SJCRH30 (cell line): ENCODE measurements around the gene SMYD5. TPM values are rescaled to one million over a fixed set of nuclear protein-coding genes. Genes with fewer than 3 reads are reported as not detected.
A peak's percentile ranks its signal among the peaks of the same experiment; 100 is the strongest.
"Not testable (repeated sequence)": the region's sequence is repeated elsewhere in the genome, so short reads cannot be mapped to it uniquely, and the experiment has no call there.

Experiments used
- DNase-seq, 2 experiments: peaks; one replicate each; pipeline ENCODE4 v3.0.0-alpha.2; 2015 to 2020
- H3K27ac ChIP-seq: fragments of 250-450 bp; sonication (Bioruptor Pico); 2 replicates; pipeline ENCODE4 v1.5.1; 2020; ENCODE audit warnings: mild to moderate bottlenecking, moderate library complexity
- H3K27me3 ChIP-seq: fragments of 250-450 bp; sonication (Bioruptor Pico); 2 replicates; pipeline ENCODE4 v1.5.1; 2020; ENCODE audit warnings: mild to moderate bottlenecking, moderate library complexity
- H3K36me3 ChIP-seq: fragments of 250-450 bp; sonication (Bioruptor Pico); 2 replicates; pipeline ENCODE4 v1.5.1; 2020; ENCODE audit warnings: mild to moderate bottlenecking, moderate library complexity
- H3K4me1 ChIP-seq: fragments of 250-450 bp; sonication (Bioruptor Pico); 2 replicates; pipeline ENCODE4 v1.5.1; 2020; ENCODE audit warnings: mild to moderate bottlenecking, moderate library complexity
- H3K4me3 ChIP-seq: fragments of 250-450 bp; sonication (Bioruptor Pico); 2 replicates; pipeline ENCODE4 v1.5.1; 2020; ENCODE audit warnings: mild to moderate bottlenecking, moderate library complexity
- H3K9me3 ChIP-seq: fragments of 250-450 bp; sonication (Bioruptor Pico); replicated peaks from 2 replicates; pipeline ENCODE4 v1.5.1; 2020; ENCODE audit warnings: mild to moderate bottlenecking, moderate library complexity
- total RNA-seq: library from RNA; depleted of rRNA; stranded (reverse); fragments of >200 nt; shearing (Covaris generic); gene quantifications from 2 replicates; pipeline ENCODE4 v1.2.3, GENCODE V29; 2014; rRNA removed

The SMYD5 gene
- 40.2 and 44.4 TPM in 2 replicates for total RNA-seq

DNA sequence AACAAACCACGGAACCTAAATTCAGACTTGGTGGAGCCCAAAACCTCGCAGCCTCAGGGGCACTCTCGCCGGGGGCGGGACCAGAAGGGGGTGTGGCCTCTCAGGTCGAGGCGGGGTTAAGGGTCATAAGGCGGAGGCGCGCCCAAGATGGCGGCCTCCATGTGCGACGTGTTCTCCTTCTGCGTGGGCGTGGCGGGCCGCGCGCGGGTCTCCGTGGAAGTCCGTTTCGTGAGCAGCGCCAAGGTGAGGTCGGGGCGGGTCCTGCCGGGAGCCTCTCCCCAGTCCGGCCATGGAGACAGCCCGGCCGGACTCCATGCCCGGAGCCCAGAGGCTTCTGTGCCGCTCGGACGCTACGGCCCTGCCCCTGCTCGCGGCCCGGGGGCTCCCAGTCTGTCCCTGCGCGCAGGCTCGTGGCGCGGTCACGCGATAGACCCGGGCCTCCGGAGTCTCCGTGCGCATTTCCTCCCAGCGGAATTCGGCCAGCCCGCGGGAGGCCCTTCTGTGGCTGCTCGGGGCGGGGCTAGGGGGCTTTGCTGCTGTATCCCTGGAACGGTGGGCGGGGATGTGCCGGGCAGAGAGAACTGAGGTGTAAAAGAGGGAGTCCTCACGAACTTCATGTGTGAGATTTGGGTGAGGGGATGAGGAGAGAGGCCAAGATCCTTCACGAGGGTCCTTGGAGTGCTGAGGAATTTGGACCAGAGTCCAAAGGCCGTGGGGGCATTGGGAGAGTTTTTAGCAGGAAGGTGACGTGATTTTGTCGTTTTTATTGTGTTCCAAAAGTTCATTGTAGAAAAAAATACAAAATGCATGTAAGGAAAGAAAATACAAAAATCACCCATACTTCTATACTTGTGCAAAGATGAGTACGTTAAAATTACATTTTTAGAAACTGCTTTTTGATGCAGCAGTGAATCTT lies at the start of gene SMYD5:
SMYD5 (plus strand) TSS at position 126 of the 916 bp plus-strand sequence; CDS start at position 148, 22 bp downstream.
- H3K27ac ChIP-seq, result peak within 1 kb of the TSS; percentile 85
- peak within 1 kb of the TSS; percentile 95 for H3K4me3 ChIP-seq
- DNase-seq, result peak; percentile 93 to 94
- no peaks in the 10 kb centered on the region for H3K27me3 ChIP-seq
- H3K9me3 ChIP-seq, result no peaks in the 10 kb centered on the region
- peaks cover 3% of the 10 kb centered on the region; the same call in 1 of the 2 replicates for H3K4me1 ChIP-seq
- no peaks in the 10 kb centered on the region for H3K36me3 ChIP-seq

DNA sequence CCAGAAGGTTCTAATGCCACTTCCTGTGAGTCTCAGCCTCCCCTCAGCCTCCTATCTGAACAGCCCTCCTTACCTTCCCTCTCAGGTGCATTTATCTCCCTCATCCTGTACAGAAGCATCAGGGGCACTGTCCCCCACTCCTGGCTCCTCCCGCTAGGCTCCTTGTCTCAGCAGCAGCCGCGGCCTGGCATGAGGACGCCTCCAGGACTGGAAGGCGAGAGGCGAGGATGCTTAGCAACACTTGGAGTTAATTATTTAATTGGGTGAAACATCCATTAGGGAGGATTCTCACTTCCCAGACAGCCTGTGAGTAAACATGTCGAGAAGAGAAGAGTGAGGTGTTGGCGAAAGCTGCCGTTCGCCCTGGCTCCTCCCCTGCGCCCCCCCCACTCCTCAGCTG lies 48.1 kb upstream of the SMYD5 start:
- not testable (repeated sequence) for H3K4me1 ChIP-seq, H3K36me3 ChIP-seq, DNase-seq, H3K27ac ChIP-seq, H3K4me3 ChIP-seq, H3K9me3 ChIP-seq
- peaks cover 16% of the 10 kb centered on the region; the same call in 1 of the 2 replicates for H3K27me3 ChIP-seq

DNA sequence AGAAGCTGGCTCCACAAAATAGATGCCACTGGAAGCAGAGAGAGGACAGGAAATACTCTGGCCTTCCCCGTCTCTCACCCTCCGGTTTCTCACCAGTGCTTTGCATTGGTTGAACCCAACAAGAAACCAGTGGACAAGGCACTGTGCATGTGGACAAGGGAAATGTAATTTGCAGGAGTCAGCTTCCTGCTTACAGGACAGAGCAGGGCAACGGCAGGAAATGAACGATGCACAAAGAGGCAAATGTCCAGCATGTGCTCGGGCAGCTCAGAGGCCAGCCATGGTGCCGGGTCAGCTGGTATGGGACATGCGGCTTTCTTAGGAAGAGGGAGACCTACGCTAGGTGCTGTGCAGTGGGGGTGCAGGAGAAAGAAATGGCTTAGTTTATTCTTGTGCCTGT lies 47.2 kb upstream of the SMYD5 start:
- H3K36me3 ChIP-seq, H3K27ac ChIP-seq, H3K9me3 ChIP-seq, DNase-seq, H3K4me3 ChIP-seq, H3K4me1 ChIP-seq: not testable (repeated sequence)
- H3K27me3 ChIP-seq, result peaks cover 11% of the 10 kb centered on the region; the same call in 1 of the 2 replicates

DNA sequence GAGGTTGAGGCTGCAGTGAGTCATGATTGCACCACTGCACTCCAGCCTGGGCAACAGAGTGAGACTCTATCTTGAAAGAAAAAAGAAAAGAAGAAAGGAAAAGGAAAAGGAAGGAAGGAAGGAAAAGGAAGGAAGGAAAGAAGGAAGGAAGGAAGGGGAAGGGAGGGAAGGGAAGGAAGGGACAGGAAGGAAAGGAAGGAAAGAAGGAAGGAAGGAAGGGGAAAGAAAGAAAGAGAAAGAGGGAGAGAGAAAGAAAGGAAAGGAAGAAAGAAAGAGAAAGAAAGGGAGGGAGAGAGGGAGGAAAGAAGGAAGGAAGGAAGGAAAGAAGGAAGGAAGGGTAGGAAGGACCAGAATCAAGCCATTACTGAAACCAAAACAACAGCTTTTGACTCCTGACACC lies 45.7 kb upstream of the SMYD5 start:
- H3K36me3 ChIP-seq, DNase-seq, H3K27me3 ChIP-seq, H3K9me3 ChIP-seq, H3K27ac ChIP-seq, H3K4me1 ChIP-seq, H3K4me3 ChIP-seq: not testable (repeated sequence)

DNA sequence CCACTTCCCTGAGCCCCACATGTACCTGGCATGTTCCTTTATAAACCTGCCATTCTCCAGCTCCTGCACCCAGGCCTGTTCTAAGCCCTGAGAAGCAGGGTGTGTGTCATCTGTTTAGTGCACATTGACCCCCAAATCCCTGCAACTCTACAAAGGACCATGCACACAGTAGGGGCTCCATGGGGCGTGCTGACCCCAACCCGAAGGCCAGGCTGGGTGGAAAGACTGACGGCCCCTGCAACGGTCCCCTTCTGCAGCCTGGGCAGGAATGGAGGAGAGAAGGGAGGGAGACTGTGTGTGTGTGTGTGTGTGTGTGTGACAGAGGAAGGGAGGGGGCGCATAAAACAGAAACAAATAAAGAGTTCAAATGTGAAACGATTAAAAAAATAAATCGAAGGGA lies 43.7 kb upstream of the SMYD5 start:
- not testable (repeated sequence) for DNase-seq, H3K27me3 ChIP-seq

DNA sequence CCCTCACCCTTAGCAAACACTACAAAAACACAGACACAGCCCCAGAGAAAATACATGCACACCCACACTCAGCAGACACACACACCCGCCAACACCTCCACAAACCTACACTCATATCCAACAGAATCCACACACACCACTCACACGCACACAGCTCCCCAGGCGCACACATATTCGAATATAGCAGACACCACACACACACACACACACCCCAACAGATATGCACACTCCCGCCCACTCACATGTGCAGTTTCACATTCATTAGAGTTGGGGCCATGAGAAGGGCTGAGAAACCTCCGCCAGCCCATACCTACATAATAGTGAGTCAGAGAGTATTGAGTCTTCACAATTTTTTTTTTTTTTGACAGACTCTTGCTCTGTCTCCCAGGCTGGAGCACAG lies 41.1 kb upstream of the SMYD5 start:
- Histone ChIP-seq H3K4me3 (no peak overlapping the region), H3K36me3 (no peaks in the 10 kb centered on the region), H3K27me3 (peaks cover 6% of the 10 kb centered on the region; the same call in 1 of the 2 replicates), H3K27ac (no peak overlapping the region), H3K4me1 (no peaks in the 10 kb centered on the region), H3K9me3 (no peaks in the 10 kb centered on the region)
- DNase-seq, result no peak

More for the DNA sequence above, 43.7 kb upstream of the SMYD5 start:
- H3K27ac ChIP-seq, H3K36me3 ChIP-seq, H3K9me3 ChIP-seq, H3K4me1 ChIP-seq, H3K4me3 ChIP-seq: not testable (repeated sequence)

DNA sequence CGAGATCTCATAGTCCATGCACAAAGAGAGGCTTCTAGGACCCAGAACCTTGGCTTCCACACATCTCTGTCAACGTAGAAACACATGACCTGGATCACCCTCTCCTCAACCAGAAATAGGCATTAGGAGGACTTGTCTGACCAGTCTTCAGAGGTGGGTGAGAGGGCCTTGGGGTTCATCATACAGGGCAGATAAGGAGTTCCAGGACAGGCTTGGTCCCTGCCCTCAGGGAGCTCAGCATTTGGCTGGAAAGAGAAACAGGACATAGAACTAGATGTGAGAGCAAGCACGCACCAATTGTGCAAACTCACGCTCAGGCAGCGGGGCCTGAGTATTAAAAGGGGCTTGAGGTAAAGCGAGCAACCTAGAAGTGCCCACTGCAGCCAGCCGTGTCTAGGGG lies 40.3 kb upstream of the SMYD5 start:
- Histone ChIP-seq H3K4me1 (no peaks in the 10 kb centered on the region), H3K27me3 (peaks cover 6% of the 10 kb centered on the region; the same call in 1 of the 2 replicates), H3K27ac (no peak overlapping the region), H3K9me3 (no peaks in the 10 kb centered on the region), H3K36me3 (no peaks in the 10 kb centered on the region), H3K4me3 (no peak overlapping the region)
- no peak for DNase-seq

DNA sequence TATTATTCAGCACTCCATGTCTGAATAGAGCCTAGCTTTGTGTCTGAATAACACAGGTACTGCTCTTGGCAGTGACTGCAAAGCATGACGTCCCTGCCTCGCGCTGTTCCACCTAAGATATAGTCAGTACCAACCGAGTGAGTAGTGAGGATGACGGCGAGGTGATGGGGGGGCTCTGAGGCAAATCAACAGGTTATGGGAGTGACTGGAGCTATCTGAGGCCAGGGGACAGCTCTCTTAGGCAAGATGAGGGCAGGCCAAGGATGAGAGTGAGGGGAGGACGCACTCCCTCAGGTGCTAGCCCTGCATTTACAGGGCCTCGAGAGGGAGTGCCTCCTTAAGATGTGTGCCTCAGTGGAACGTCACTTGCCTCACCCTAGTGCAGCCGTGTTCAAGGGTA lies 39.8 kb upstream of the SMYD5 start:
- H3K27me3 ChIP-seq, result peaks cover 6% of the 10 kb centered on the region; the same call in 1 of the 2 replicates
- no peaks in the 10 kb centered on the region for H3K36me3 ChIP-seq
- H3K4me1 ChIP-seq, result no peaks in the 10 kb centered on the region
- DNase-seq, result no peak
- no peaks in the 10 kb centered on the region for H3K9me3 ChIP-seq
- H3K4me3 ChIP-seq, result no peak overlapping the region
- H3K27ac ChIP-seq, result no peak overlapping the region

DNA sequence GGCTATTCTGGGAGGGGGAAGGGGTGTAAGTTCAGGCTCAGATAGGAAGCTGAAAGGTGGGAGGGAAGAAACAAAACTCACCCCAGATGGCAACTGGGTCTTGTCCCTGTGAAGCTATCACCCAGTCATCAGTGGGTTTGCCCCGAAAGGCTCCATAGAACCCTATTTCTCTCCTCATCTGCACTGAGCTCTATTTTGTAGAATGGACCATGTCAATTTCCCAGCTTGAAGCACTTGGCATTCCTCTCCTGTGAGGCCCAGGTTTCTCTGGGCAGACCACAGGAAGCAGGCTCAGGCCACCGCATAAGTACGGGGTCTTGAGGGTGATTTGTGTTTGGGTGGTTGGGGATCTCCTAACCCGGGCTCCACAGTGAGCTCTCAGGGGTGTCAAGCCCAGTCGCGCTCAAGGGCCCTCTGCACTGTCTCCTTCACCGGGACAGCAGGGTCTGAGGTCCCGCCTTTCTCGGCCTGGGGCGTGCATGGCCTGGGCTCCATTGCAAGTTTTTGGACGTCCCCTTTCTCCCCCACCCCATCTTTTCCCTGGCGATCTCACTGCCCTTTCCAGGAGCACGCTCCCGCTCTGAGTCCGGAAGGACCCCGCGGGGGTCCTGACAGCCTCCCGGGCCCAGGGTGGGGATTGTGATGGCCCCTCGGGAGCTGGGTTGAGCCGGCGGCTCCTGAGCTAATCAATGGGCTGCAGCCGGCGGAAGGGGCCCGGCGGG lies 38.9 kb upstream of the SMYD5 start:
- peak overlapping the region; percentile 59 for H3K4me3 ChIP-seq
- DNase-seq, result peak in 1 of 2 experiments; percentile 29
- H3K27me3 ChIP-seq, result peaks cover 6% of the 10 kb centered on the region; the same call in 1 of the 2 replicates

DNA sequence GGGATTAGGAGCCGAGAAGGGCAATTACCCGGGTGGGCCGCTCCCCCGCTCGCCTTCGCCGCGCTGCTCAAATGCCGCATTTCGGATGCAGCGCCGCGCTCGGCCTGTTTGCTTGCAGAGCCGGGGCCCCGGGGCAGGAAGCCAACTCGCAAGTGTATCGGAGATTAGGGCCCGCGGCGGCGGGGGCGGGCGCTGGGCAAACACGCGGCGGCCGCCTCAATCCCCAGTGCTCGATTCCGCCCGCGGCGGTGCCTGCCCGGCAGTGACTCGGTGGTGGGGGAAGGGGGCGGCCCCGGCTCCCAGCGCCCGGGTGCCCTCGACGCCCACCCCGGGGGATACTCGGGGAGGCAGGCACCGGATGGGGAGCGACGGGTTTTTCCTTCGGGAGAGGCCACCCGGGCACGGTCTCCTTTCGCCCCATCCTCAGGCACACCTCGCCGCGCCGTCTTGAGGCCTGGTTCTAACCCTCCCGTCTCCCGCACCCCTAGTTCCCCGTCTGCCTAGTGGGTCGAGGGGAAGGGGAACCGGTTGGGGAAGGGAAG lies 38.3 kb upstream of the SMYD5 start:
- Histone ChIP-seq H3K27ac (no peak overlapping the region), H3K4me3 (peak overlapping the region; percentile 59), H3K4me1 (no peaks in the 10 kb centered on the region), H3K36me3 (no peaks in the 10 kb centered on the region), H3K9me3 (no peaks in the 10 kb centered on the region), H3K27me3 (peaks cover 6% of the 10 kb centered on the region; the same call in 1 of the 2 replicates)
- DNase-seq, result peak; percentile 81 to 84

More for the DNA sequence above, 38.9 kb upstream of the SMYD5 start:
- Histone ChIP-seq H3K4me1 (no peaks in the 10 kb centered on the region), H3K27ac (no peak overlapping the region), H3K36me3 (no peaks in the 10 kb centered on the region), H3K9me3 (no peaks in the 10 kb centered on the region)

DNA sequence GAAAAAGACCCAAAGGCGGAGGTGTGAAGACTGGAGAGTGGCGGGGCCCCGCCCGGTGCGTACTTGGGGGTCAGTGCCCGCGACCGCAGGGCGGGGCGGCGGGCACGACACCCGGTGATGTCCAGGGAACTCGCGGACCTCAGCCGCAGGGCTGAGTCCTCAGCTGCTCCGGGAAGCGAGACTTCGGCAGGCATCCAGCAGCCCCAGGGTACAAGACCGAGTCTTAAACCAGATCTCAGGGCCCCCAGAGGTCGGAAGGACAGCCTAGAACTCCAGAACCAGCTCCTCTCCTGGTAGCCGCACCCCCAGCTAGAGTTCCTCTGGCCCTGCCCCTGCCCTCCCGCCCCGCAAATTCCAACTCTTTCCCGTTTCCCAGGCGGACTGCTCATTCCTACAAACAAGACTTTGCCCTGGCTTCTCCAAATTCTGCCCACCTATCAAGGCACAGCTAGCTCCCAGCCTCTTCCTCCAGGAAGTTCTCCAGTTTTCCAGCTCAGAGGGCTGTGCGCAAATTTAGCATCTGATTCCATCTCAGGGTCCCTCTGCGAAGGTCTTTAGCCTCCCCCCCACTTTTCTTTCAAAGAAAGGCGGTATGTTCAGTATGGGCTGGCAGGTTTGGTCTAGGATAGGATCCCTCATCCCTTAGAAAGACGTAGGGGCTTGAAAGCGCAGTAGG lies 37.7 kb upstream of the SMYD5 start:
- Histone ChIP-seq H3K9me3 (no peaks in the 10 kb centered on the region), H3K36me3 (no peaks in the 10 kb centered on the region), H3K27ac (no peak overlapping the region), H3K4me3 (peak overlapping the region; percentile 59), H3K27me3 (peaks cover 6% of the 10 kb centered on the region; the same call in 1 of the 2 replicates), H3K4me1 (no peaks in the 10 kb centered on the region)
- DNase-seq, result peak; percentile 27 to 45

DNA sequence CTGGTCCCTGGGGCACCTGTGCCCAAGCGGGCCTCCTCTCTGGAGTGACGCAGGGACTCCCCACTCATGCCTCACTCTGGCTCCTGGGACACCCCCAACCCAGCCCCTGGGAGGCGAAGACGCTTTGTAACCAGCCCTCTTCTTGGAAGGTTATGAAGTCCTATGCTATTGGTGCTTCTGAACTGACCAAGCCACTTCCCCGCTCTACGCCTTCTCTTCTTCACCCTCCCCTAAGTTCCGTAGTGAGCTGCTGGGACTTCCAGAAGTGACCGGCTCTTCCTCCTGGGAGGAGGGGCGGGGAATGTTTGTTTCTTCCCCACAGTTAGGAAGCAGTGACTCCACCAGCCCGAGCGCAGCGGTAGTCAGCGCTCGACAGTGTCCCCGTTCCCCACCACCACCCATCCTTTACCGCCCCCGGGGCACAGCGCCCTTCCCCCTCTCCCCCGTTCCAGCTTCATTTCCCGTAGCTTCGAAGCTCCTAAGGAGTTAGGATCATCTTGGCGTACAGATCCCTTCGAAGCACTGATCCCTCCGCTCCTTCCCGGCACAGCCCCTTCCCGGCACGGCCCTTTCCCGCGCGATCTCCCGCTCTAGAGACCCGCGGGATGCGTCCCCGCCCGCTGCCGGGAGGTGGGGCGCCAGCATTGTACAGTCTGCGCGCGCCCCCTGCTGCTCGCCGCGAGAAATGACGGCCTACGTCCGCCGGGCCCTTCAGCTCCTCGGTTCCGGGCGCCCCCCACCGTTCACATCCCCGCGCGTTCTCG lies 37.0 kb upstream of the SMYD5 start:
- peaks cover 6% of the 10 kb centered on the region; the same call in 1 of the 2 replicates for H3K27me3 ChIP-seq
- H3K36me3 ChIP-seq, result no peaks in the 10 kb centered on the region
- H3K9me3 ChIP-seq, result no peaks in the 10 kb centered on the region
- peak overlapping the region; percentile 58 for H3K4me3 ChIP-seq
- peak; percentile 90 to 94 for DNase-seq
- no peak overlapping the region for H3K27ac ChIP-seq
- no peaks in the 10 kb centered on the region for H3K4me1 ChIP-seq

DNA sequence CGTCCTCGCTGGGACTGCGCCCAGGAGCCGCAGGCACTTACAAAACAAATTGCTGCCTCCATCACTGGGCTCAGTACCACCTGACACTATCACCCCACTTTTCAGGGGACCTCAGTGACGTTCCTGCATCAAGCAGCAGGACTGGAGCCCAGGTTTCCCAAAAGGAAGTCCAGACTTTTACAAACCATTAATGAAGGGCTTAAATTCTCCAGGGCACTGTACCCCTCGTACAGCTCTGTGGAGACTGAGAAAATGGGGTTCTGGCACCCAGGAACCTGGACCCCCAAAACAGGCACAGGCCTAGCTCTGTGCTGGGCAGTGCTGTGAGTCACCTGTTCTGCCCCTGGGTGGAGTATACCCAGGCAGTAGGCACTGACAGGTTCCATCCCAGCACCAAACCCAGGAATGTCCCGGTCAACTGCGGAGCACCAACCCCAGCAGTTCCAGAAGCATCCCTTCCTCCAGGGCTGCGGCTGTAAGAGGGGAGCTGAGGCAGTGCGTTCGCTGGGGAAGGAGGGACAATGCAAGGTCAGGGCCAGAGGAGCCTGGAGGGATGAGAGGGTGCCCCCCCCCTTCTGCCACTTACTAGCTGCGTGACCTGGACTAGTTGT lies 36.3 kb upstream of the SMYD5 start:
- no peak for DNase-seq
- H3K27me3 ChIP-seq, result peaks cover 6% of the 10 kb centered on the region; the same call in 1 of the 2 replicates
- no peaks in the 10 kb centered on the region for H3K9me3 ChIP-seq
- H3K4me3 ChIP-seq, result peak overlapping the region; percentile 58
- no peaks in the 10 kb centered on the region for H3K36me3 ChIP-seq
- H3K4me1 ChIP-seq, result no peaks in the 10 kb centered on the region
- no peak overlapping the region for H3K27ac ChIP-seq
